Posterior vena cava (tissue), 2 donors: Measurements from ENCODE around the gene PDE4D. TPM values are rescaled to one million over a fixed set of nuclear protein-coding genes. Genes with fewer than 3 reads are reported as not detected.
A peak's percentile ranks its signal among the peaks of the same experiment; 100 is the strongest.

Experiments used
- DNase-seq: peaks from one replicate; pipeline ENCODE4 v3.0.0-alpha.2; 2020; ENCODE audit warnings: low spot score
- intact Hi-C, 2 donors: fragments of 100-400 bp; cut with DNase I; formaldehyde crosslinking; loops; one replicate each; pipeline versions ENCODE4 v1.14.1 to v1.14.2; 2022 to 2023
- total RNA-seq, 2 donors: library from RNA; stranded (reverse); fragmentation: NEBNext Ultra II Directional; extraction: Animal tissue kit (Norgen Biotek cat#: 25700); gene quantifications; one replicate each; pipeline ENCODE4 v1.2.1, GENCODE V29; 2021
- donor health status: DM: yes; HTN: yes; CAD: no.
- donor health status: DM: yes; HTN: yes; CAD: no.

PDE4D gene
- total RNA-seq, 2 donors from 2014 or later = 72.4 to 106 TPM

DNA sequence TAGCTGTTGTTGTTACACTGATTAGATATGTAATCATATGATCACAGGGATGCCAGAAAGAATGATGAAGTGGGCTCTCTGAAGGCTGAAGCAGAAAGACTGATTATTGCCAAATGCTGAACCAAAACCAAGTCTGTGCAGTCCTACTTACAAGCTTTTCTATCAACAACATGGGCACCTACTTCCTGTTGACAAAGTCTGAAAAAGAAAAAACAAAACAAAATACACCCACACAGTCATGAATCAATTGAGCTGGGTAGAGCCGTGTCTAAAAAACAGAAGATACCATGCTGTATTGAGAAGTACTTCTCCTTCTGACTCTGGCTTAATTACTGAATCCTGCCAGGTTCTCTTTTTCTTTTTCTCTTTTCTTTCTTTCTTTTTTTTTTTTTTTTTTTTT, 947.3 kb downstream of the PDE4D start:
- intact Hi-C loops = no loop called here

GRCh38 chr5:58944221-58944620, 949.3 kb downstream of the PDE4D start:
- no peak for DNase-seq
- intact Hi-C loops = no loop called here

More for the DNA sequence above, 947.3 kb downstream of the PDE4D start:
- DNase-seq = no peak

DNA sequence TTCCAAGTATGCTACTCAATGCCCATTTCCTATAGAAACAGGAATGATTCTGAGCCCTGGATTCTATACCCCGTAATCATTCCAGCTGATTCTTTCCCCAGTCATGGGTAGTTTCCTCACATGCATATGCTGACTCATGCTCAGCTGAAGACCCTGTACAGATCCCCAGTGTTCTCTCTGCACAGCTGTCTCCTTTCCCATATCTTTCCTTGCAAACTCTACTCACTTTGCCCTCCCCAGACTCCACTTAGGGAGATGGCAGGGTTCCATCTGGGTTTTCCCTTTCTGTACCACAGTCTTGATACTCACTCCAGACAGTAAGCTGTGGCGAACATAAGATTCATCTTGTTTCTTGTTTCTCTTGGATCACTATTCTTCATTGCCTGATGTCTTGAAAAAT, 953.1 kb downstream of the PDE4D start:
- intact Hi-C loops = no loop called here
- no peak for DNase-seq

DNA sequence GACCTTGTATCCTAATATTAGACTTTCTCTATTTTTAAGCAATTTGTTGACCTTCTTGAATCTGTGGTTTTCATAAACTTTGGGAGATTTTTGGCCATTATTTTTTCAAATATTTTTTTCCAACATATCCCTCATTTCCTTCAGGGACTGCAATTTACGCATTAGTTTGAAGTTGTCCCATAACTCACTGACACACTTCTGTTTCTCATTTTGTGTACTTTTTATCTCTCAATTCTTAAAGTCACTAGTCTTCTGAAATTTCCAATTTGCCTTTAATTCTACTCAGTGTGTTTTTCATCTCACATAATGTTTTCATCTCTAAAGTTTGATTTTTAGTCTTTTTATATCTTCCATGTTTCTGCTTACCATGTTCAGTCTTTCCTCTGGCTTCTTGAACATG, 953.9 kb downstream of the PDE4D start:
- DNase-seq = no peak
- intact Hi-C loops = no loop called here

DNA sequence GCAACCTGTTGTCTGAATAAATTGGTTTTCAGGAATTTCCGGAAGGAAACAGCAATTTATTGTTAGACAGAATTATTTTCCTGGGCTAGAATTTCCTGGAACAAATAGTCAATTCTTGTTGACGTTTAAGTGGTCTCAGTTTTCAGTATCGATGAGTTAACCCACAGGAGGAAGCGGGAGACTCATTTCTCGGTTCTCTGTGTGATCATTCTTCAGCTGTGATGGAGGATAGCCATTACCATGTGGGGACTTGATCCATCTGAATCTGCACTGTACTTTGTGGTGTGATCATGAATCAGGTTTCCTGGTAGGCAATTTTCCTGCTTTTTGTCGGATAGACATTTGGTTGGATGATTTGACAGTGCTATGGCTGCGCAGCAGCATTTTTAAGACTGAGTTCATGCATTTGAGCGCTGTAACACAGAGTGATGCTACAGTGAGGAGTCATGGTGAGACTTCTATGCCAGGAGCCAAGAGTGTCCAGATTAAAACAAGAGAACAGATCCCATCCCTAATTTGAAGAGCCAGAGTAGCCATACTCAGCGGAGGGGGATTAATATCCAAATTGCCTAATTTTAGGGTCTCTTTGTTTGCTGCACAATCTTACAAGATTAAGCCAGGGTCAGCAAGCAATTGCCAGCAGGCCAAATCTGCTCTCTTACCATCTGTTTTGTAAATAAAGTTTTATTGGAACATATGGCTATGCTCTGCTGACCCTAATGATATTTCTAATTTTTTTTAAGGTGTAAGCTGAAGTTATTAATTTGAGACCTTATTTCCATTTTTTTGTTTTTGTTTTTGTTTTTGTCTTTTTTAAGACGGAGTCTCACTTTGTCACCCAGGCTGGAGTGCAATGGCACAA, 954.7 kb downstream of the PDE4D start:
- intact Hi-C loops = no loop called here
- no peak for DNase-seq

DNA sequence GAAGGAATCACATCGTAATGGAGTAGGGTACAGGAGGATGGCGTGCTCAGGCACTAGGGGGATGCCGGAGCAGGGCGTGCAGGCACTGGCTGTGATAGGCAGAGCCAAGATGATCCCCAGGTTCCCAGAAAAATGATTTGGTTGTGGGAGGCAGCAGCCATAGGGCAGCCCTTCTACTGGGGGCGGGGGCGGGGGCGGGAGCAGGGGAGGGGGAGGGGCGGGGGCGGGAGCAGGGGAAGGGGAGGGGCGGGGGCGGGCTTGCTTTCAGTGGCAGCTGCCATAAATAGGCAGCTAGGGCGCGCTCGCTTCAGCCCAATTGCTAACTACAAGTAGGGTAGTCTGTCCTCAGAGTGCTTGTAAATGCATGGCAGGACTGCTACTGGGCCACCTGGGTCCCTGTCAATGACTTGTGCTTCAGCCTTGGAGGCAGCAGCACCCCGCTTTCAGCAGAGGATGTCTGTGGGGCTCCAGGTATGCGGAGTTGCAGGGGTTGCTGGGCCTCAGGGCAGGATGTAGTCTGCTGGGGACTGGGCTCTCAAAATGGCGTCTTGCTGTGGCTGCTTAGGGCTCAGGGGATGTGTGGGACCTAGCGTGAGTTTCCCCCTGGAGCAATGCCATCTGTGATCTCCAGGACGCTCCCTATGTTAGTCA, 956.4 kb downstream of the PDE4D start:
- intact Hi-C loops = no loop called here
- DNase-seq = no peak

DNA sequence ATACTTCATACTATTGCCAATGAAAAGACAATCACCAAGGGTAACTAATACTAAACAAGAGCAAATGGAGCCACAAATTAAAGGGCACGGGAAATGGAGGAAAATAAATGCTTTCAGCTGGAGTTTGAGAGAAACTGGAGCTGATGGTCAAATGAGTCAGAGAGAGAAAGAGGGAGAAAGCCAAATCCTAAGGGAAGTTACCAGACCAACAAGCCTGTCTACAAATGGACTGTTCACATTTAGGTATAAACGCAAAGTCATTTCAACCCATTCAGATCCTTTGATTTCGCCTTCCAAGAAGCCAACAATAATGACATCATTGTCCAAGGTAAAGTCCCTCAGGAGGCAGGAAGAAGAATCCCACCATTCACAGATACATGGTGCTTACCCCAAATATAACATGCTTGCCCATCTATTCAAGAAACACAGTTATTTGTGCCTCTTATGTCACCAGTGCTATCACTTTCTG, 958.9 kb downstream of the PDE4D start:
- intact Hi-C loops = no loop called here
- DNase-seq = no peak

GRCh38 chr5:58933891-58934628, 959.5 kb downstream of the PDE4D start:
- intact Hi-C loops = no loop called here
- no peak for DNase-seq

DNA sequence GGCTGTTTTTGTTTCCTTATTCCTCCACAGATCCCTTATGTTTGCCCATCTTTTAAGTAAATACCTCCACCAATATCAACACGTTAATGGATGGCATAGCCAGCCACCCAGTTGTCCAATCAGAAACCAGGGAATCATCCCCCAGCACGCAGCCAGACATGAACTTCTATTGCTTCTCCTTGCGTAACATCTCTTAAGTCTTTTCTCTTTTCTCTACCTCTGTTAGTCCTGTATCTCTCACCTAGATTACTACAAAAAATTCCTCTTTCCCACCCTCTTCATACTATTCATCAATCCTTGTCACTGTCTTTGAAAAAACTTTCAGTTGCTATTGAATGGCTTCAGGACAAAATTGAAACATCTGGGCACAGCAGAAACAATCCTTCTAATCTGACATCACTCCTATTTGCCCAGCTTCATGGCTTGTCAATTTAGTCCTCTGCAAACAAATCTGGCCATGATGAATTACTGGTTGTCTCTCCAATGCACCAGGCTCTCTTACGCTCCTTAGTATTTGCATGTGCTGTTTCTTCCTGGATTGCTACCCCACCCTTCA, 961.4 kb downstream of the PDE4D start:
- no peak for DNase-seq
- intact Hi-C loops = no loop called here

GRCh38 chr5:58930520-58930919, 963.0 kb downstream of the PDE4D start:
- intact Hi-C loops = no loop called here
- no peak for DNase-seq

- intact Hi-C loops = no loop called here
- no peak for DNase-seq
These were observed 963.8 kb downstream of the PDE4D start for GRCh38 chr5:58929726-58930125.

DNA sequence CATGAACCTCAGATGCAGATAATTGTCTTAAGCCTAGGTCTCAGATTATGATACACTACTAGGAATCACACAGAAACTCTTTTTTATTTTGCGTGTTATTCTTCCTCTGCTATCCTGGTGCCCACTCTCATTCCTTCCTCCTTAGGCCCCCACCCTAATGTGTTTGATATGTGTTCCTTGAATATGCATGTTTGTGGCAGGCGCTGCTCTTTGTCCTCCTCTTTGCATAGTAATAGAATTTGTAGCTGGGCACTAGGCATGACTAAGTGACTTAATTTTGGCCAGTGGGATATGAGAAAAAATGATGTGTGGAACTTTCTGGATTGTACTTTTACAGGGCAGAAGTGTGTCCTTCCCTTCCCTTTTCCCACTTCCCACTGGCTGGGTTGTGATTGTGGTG, 965.6 kb downstream of the PDE4D start:
- no peak for DNase-seq
- intact Hi-C loops = no loop called here

DNA sequence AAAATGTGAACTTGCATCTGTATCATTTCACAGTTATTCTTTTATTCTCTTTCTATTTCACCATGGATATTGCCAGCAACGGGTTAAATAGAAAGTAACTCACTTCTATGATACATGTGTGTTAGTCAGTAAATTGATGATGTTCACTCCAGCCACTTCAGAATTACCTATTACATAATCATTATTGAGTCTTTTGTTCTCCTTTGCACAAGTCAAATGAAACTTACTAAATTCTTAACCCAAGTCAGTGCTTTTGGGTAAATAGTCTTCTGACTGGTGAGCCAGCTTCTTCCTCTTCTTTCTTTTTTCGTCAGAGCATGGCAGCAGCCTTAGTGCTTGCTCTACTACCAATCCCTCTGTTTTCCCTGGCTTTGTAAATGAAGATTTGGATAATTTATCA, 966.3 kb downstream of the PDE4D start:
- no peak for DNase-seq
- intact Hi-C loops = no loop called here

DNA sequence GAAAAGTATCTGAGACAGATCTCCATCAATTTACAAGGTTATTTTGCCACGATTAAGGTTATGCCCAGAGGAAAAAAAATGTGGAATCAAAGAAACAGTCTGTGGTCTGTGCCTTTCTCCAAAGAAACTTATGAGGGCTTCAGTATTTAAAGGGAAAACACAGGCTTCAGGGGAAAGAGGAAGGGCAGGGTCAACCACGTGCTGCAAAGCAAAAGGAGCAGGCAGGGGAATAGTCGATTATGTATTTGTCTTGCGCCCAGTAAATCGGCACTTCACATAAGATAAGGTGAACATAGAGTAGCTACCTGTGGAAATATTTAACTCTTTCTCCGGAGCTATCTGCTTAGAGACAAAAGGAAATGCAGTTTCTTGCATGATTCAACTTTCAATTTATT, 967.0 kb downstream of the PDE4D start:
- no peak for DNase-seq
- intact Hi-C loops = no loop called here

- intact Hi-C loops = no loop called here
- no peak for DNase-seq
These were observed 967.6 kb downstream of the PDE4D start for GRCh38 chr5:58925627-58926540.

DNA sequence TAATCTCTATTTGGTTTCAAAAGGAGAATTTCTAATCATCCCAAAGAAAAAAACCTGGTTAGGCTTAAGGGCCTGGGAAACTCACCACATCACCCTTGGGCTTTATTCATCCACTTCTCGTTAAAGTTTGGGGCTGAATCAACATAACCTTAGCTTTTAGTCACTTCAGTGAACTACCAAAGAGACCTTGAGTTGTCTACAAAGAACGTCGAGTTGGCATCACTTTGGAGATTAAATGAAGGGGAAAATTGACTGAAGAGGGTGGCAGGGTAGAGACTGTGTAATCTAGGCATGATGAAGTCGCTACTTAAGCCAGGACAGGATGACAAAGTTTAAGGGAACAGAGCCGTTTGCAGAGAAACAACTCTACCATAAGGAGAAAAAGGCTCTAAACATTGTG, 969.2 kb downstream of the PDE4D start:
- no peak for DNase-seq
- intact Hi-C loops = no loop called here

DNA sequence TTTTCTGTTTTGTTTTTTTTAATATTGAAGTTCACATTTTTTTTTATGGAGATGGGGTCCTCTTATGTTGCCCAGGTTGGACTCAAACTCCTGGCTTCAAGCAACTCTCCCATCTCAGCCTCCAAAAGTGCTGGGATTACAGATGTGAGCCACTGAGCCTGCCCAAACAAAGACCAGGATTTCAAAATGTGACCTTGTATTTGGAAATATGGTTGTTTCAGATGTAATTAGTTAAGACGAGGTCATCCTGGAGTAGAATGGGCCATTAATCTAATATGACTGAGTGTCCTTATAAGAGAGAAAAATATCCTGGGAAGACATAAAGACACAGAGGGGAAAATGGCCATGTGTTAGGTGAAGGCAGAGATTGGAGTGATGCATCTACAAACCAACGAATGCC, 970.2 kb downstream of the PDE4D start:
- DNase-seq = no peak
- intact Hi-C loops = no loop called here

- intact Hi-C loops = no loop called here
- peak; percentile 93 for DNase-seq
These were observed 970.9 kb downstream of the PDE4D start for GRCh38 chr5:58922461-58923171.
